ENCODE data around the gene CDK14. TPM values are rescaled to one million over a fixed set of nuclear protein-coding genes. Genes with fewer than 3 reads are reported as not detected.

Gene CDK14
- total and polyA plus RNA-seq, 2 of the 8 experiments (the other 6 are each of a cell fraction or from before 2014, with no cell fraction given): 5.5 to 47.3 TPM

- H4K8ac ChIP-seq (ENCODE audit: extremely low read depth, insufficient read depth, low read length): no peak overlapping the region
- no peak overlapping the region for H2AFZ ChIP-seq (ENCODE audit: low read length)
- no peak overlapping the region for H3K9ac ChIP-seq (replicated peaks in 1 of 4; ENCODE audit: extremely low read depth in 1 of 4, low read depth in 3 of 4, low read length in 3 of 4)
- 70% methylated on average over 3 of the region's 3 CpGs; no CpG with 5 or more reads in 1 of the 2 experiments for WGBS, 2 experiments (ENCODE audit: extremely low coverage in 1 of 2, insufficient coverage in 1 of 2, insufficient read length in 1 of 2, insufficient replicate concordance in 2 of 2, low coverage in 1 of 2, low lambda C conversion rate in 2 of 2, missing lambda C conversion rate in 1 of 2)
- no peaks in the 10 kb centered on the region for H3K4me1 ChIP-seq (replicated peaks in 1 of 4; ENCODE audit: control insufficient read depth in 3 of 4, insufficient read depth in 4 of 4, low read length in 3 of 4)
- no peak overlapping the region for H3K23ac ChIP-seq (ENCODE audit: insufficient read length)
- no peak overlapping the region for H2BK20ac ChIP-seq (ENCODE audit: low read length)
- H4K5ac ChIP-seq (ENCODE audit: insufficient read length, low read depth, low read length): no peak overlapping the region
- H3K4ac ChIP-seq (replicated peaks; ENCODE audit: insufficient read length, low read depth, low read length): no peak overlapping the region
- H4K91ac ChIP-seq (replicated peaks; ENCODE audit: insufficient read length, low read length): no peak overlapping the region
- H3K14ac ChIP-seq (ENCODE audit: insufficient read length): no peak overlapping the region
- H2BK5ac ChIP-seq (ENCODE audit: low read depth, low read length): no peak overlapping the region
- ChIA-PET CTCF (ENCODE audit: partially characterized antibody) (interaction anchor here (0.5 kb wide), 1 partner anchor 1441 kb away, joined by 3 read pairs; the partner anchor contains the start of gene FAM133B), POLR2A (ENCODE audit: partially characterized antibody) (no interaction called here)
- no peaks in the 10 kb centered on the region; the same call in 1 of the 2 replicates for H3K23me2 ChIP-seq (ENCODE audit: low read depth, low read length)
- H3K4me3 ChIP-seq (ENCODE audit: extremely low read depth in 1 of 4, insufficient read depth in 2 of 4, low read depth in 3 of 4, low read length in 4 of 4): no peak overlapping the region
- TF ChIP-seq TEAD4 (IDR thresholded peaks at IDR 0.05; ENCODE audit: low read depth, low read length) (no peak), EGR1 (IDR thresholded peaks at IDR 0.05; ENCODE audit: borderline replicate concordance, low read depth, low read length) (no peak), BACH1 (IDR thresholded peaks at IDR 0.05; ENCODE audit: low read length) (no peak), SIRT6 (IDR thresholded peaks at IDR 0.05; ENCODE audit: low read length) (no peak), SRF (IDR thresholded peaks at IDR 0.05; ENCODE audit: low read depth, low read length) (no peak), TBP (IDR thresholded peaks at IDR 0.05; ENCODE audit: low read depth, low read length) (no peak), CBX8 (IDR thresholded peaks at IDR 0.05; ENCODE audit: borderline replicate concordance, low read depth, low read length) (no peak), TAF1 (IDR thresholded peaks at IDR 0.05; ENCODE audit: low read depth, low read length) (no peak), FOSL1 (IDR thresholded peaks at IDR 0.05; ENCODE audit: insufficient read depth, low read depth, low read length) (no peak), RXRA (IDR thresholded peaks at IDR 0.05; ENCODE audit: insufficient read depth, low read depth, low read length) (no peak)
- no peaks in the 10 kb centered on the region for H4K20me1 ChIP-seq (replicated peaks in 1 of 2; ENCODE audit: control insufficient read depth in 1 of 2, insufficient read depth in 2 of 2, low read length in 2 of 2)
- no peak overlapping the region for H2BK120ac ChIP-seq (replicated peaks; ENCODE audit: low read depth, low read length)
- H3K18ac ChIP-seq (ENCODE audit: extremely low read depth, low read length): no peak overlapping the region
- no peaks in the 10 kb centered on the region for H3K79me2 ChIP-seq (ENCODE audit: control insufficient read depth in 1 of 2, insufficient read depth in 2 of 2, low read length in 2 of 2)
- no peaks in the 10 kb centered on the region for H3K27me3 ChIP-seq (replicated peaks in 1 of 4; ENCODE audit: control insufficient read depth in 3 of 4, extremely low read depth in 1 of 4, insufficient read depth in 3 of 4, low read length in 3 of 4)
- no peak overlapping the region for H2AK5ac ChIP-seq (ENCODE audit: low read depth, low read length)
- FAIRE-seq: no peak
- H2BK15ac ChIP-seq (ENCODE audit: low read length): no peak overlapping the region
- no peaks in the 10 kb centered on the region; the same call in 1 of the 2 replicates for H3K79me1 ChIP-seq (ENCODE audit: low read depth, low read length)
- H3K4me2 ChIP-seq (ENCODE audit: insufficient read depth in 1 of 2, low read depth in 2 of 2, low read length in 2 of 2): no peak overlapping the region
- H3K27ac ChIP-seq (ENCODE audit: low read depth, low read length): no peak overlapping the region
- no peaks in the 10 kb centered on the region for H3K36me3 ChIP-seq (ENCODE audit: control insufficient read depth in 2 of 4, insufficient read depth in 4 of 4, low read length in 3 of 4)
- H3K9me3 ChIP-seq (ENCODE audit: insufficient read depth in 2 of 2, low read depth in 1 of 2, low read length in 1 of 2): no peaks in the 10 kb centered on the region
- no peak for DNase-seq (ENCODE audit: low read depth in 1 of 2, low spot score in 2 of 2)
- no peak overlapping the region for H2BK12ac ChIP-seq (ENCODE audit: low read depth, low read length)
- H3K56ac ChIP-seq (replicated peaks; ENCODE audit: insufficient read length, low read depth, low read length): no peak overlapping the region
Observed at GRCh38 chr7:91149341-91150246, 553.5 kb downstream of the CDK14 start.
